Gastroesophageal sphincter (tissue), 3 donors: Measurements from ENCODE around the gene SFSWAP.
"Not testable (repeated sequence)": the region's sequence is repeated elsewhere in the genome, so short reads cannot be mapped to it uniquely, and the experiment has no call there.

ENCODE experiments used
- POLR2A ChIP-seq, 2 donors: fragments of 450-650 bp; IDR thresholded peaks; one replicate each; pipeline ENCODE4 v1.6.1; 2017; ENCODE audit warnings: antibody characterized with exemption in 2 of 2, mild to moderate bottlenecking in 2 of 2, moderate library complexity in 1 of 2
- POLR2AphosphoS5 ChIP-seq: sonication (generic); formaldehyde crosslinking; IDR thresholded peaks from one replicate; pipeline ENCODE4 v1.6.1; 2017; ENCODE audit warnings: antibody characterized with exemption
- TF ChIP-seq, protein P1 (sequence below), 4 experiments: fragments of 200-600 bp in 2 of 4; fragments of 450-650 bp in 2 of 4; sonication (generic) in 1 of 4; IDR thresholded peaks; one replicate each; pipeline ENCODE4 v1.5.1; 2017 to 2019; ENCODE audit warnings: antibody characterized with exemption in 4 of 4, mild to moderate bottlenecking in 2 of 4, moderate library complexity in 2 of 4

- TF ChIP-seq, protein P1, sequence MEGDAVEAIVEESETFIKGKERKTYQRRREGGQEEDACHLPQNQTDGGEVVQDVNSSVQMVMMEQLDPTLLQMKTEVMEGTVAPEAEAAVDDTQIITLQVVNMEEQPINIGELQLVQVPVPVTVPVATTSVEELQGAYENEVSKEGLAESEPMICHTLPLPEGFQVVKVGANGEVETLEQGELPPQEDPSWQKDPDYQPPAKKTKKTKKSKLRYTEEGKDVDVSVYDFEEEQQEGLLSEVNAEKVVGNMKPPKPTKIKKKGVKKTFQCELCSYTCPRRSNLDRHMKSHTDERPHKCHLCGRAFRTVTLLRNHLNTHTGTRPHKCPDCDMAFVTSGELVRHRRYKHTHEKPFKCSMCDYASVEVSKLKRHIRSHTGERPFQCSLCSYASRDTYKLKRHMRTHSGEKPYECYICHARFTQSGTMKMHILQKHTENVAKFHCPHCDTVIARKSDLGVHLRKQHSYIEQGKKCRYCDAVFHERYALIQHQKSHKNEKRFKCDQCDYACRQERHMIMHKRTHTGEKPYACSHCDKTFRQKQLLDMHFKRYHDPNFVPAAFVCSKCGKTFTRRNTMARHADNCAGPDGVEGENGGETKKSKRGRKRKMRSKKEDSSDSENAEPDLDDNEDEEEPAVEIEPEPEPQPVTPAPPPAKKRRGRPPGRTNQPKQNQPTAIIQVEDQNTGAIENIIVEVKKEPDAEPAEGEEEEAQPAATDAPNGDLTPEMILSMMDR (IDR thresholded peaks at IDR 0.05): not testable (repeated sequence)
- TF ChIP-seq POLR2A (IDR thresholded peaks at IDR 0.05); POLR2AphosphoS5: not testable (repeated sequence)
Observed at GRCh38 chr12:131706709-131707108, 4.2 kb upstream of the SFSWAP start.
